Activated naive CD8-positive, alpha-beta T cell treated with anti-CD3 and anti-CD28 coated beads, Interleukin-2, amount 50 U/mL, for 24 hours (primary cell): ENCODE results near the gene OR51E1.

ENCODE experiments used
- ATAC-seq: fragments of 150-1000 bp; cut with Tn5 transposase; one replicate; pipeline ENCODE4 v1.10.0; 2021
- DNase-seq: peaks from one replicate; pipeline ENCODE4 v3.0.0; 2021
- H3K27ac Mint-ChIP-seq: one replicate; pipeline ENCODE4 v1.8.0; 2021; ENCODE audit warnings: mild to moderate bottlenecking, mixed read lengths
- H3K27me3 Mint-ChIP-seq: one replicate; pipeline ENCODE4 v1.8.0; 2021; ENCODE audit warnings: mixed read lengths
- H3K36me3 Mint-ChIP-seq: one replicate; pipeline ENCODE4 v1.8.0; 2021; ENCODE audit warnings: low read depth, mixed read lengths
- H3K4me1 Mint-ChIP-seq: one replicate; pipeline ENCODE4 v1.8.0; 2021; ENCODE audit warnings: mixed read lengths
- H3K4me3 Mint-ChIP-seq: one replicate; pipeline ENCODE4 v1.8.0; 2021; ENCODE audit warnings: mild to moderate bottlenecking, moderate library complexity, mixed read lengths
- H3K9me3 Mint-ChIP-seq: one replicate; pipeline ENCODE4 v1.8.0; 2021; ENCODE audit warnings: mixed read lengths

The OR51E1 gene, protein sequence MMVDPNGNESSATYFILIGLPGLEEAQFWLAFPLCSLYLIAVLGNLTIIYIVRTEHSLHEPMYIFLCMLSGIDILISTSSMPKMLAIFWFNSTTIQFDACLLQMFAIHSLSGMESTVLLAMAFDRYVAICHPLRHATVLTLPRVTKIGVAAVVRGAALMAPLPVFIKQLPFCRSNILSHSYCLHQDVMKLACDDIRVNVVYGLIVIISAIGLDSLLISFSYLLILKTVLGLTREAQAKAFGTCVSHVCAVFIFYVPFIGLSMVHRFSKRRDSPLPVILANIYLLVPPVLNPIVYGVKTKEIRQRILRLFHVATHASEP

DNA sequence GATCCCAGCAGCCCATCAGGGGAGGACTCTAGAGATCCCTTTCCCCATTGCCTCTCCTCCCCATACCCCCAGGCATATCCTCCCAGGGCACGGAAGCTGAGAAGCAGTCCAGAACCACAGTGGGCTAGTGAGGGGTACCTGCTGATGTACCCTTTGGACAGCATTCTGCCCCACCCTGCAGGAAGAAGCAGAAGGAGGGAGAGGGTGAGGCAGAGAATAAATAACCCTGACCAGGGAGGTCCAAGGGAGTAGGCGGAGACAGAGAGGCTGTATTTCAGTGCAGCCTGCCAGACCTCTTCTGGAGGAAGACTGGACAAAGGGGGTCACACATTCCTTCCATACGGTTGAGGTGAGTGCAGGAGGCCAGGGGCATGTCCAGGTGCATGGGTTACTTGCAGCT lies at the start of gene OR51E1:
OR51E1 (plus strand) TSS at position 301 of the 400 bp plus-strand sequence. CDS start 8,545 bp downstream, outside the sequence.
- H3K4me1 Mint-ChIP-seq = no peaks in the 10 kb centered on the region
- no peak for ATAC-seq
- H3K27ac Mint-ChIP-seq = no peak within 1 kb of the TSS
- H3K4me3 Mint-ChIP-seq = no peak within 1 kb of the TSS
- no peak for DNase-seq
- no peaks in the 10 kb centered on the region for H3K9me3 Mint-ChIP-seq
- no peaks in the 10 kb centered on the region for H3K36me3 Mint-ChIP-seq
- peaks cover 4% of the 10 kb centered on the region for H3K27me3 Mint-ChIP-seq

DNA sequence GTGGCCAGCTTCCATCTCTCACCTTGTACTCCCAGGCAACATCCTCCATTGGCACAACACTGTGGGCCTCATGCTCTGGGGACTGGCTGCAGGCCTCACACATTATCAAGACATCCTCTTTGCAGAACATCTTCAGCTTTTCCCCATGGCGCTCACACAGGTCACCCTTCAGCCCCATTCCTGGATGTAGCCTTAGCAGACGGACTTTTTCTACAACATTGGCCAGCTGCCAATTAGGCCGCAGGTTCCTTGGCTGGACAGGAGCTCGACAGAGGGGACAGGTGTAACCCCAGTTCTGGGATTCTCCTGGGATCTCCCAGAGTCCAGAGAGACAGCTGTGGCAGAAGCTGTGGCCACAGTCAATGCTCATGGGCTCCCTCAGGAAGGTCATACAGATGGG lies 38.7 kb upstream of the OR51E1 start:
- Mint-ChIP-seq H3K9me3 (peaks cover 5% of the 10 kb centered on the region), H3K4me1 (peaks cover 33% of the 10 kb centered on the region), H3K36me3 (peaks cover 20% of the 10 kb centered on the region), H3K4me3 (no peak overlapping the region), H3K27ac (no peak overlapping the region), H3K27me3 (no peaks in the 10 kb centered on the region)
- no peak for ATAC-seq
- no peak for DNase-seq

DNA sequence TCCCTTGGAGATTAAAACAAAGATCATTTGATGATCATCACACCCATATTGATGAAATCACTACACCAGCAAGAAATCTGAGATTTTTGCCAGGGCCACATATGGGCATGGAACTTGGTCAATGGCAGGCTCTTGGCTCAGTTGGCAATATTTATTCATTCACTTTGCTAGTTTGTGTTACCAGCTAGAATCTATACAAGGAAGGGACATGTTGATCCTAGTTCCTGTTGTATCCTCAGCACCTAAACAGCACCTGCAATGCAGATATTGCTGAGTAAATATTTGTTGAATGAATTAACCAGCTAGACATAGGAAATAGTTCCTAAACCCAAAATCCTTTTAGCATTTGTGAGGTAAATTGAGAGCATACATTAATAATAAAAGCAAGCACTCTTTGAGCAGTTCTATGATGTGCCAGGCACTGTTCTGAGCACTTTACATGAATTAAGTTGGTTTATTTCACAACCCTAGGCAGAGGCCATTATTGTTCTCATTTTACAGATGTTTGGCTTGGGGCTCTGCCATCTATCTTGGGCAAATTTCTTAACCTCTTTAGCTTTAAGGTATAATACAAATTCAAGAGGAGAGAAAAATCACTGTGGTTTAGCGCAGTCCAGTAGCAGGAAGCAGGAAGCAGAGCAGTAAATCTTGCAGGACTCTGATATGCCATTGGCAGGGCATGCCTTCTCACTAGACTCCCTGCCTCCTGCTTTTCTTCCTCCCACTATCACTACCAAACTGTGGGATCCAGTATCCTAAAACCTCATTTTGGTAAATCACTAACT lies 37.4 kb upstream of the OR51E1 start:
- Mint-ChIP-seq H3K4me1 (peaks cover 39% of the 10 kb centered on the region), H3K36me3 (peaks cover 16% of the 10 kb centered on the region), H3K9me3 (peaks cover 5% of the 10 kb centered on the region), H3K4me3 (peak overlapping the region; percentile 93), H3K27me3 (no peaks in the 10 kb centered on the region), H3K27ac (no peak overlapping the region)
- ATAC-seq = no peak
- DNase-seq = no peak

DNA sequence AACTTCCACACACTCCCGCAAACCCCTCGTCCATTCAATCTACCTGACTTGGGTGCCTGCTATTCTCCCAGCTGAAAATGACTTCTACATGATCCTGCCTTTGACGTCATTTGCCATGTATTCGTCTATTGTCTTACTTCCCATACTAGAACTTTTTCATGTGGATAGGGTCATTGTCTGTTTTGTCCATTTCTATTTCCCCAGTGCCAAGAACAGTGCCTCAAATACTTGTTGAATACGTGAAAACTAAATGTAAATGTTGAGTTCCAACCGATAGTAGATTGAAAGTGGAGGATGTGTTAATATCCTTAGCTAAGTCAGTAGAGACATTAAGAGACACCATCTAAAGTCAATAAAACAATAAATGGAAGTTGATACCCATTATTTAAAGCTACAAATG lies 36.7 kb upstream of the OR51E1 start:
- no peaks in the 10 kb centered on the region for H3K27me3 Mint-ChIP-seq
- no peak for ATAC-seq
- peaks cover 39% of the 10 kb centered on the region for H3K4me1 Mint-ChIP-seq
- H3K4me3 Mint-ChIP-seq = peak overlapping the region; percentile 93
- peaks cover 12% of the 10 kb centered on the region for H3K36me3 Mint-ChIP-seq
- no peak for DNase-seq
- H3K27ac Mint-ChIP-seq = peak overlapping the region; percentile 77
- H3K9me3 Mint-ChIP-seq = peaks cover 5% of the 10 kb centered on the region

DNA sequence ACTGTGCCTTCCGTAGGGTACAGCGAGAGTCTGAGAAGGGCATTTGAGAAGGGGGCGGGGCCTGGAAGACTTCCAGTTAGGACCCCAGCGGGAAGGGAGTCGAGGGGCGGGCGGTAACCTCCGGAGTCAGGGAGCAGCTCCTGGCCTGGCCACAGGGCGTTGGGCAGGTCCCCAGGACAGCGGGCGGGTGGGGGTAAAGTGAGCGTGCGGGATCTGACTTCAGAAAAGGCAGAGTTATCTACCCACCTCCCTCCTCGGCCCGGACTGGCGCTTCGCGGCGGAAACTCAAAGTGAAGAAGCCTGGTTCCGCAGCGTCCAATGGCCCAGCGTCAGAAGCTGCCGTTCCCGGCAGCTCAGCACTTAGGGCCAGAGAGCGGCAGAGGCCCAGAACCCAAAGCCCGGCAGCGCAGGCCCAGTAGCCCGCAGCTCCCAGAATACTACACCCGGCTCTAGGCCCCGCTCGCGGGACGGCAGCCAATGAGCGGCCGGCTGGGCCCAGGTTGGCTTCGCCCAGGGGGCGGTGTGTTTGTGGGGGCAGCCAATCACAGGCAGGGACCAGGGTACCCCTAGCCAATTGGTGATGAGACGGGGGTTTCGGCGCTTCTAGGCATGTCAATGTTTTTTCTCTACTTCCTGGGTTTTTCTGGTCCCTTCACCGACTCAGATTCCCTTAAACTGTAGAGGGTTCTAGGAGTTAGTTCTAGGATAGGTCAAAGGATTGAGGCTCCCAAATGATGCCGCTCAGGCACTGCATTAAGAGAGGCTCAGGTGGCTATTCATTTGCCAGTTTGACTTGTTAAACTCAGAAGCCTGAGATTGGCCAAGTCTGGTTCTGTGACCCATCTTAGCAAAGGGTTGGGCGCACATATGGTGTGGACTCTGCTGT lies 35.8 kb upstream of the OR51E1 start, which contains the start of gene TRIM68:
TRIM68 (minus strand) TSS at position 451 of the 886 bp plus-strand sequence. CDS start 2,727 bp downstream, outside the sequence.
- Mint-ChIP-seq H3K36me3 (peaks cover 11% of the 10 kb centered on the region), H3K27ac (peak within 1 kb of the TSS; percentile 77), H3K4me3 (peak within 1 kb of the TSS; percentile 93), H3K27me3 (no peaks in the 10 kb centered on the region), H3K4me1 (peaks cover 39% of the 10 kb centered on the region), H3K9me3 (peaks cover 5% of the 10 kb centered on the region)
- DNase-seq (peak; percentile 93), ATAC-seq (peak; percentile 100)

DNA sequence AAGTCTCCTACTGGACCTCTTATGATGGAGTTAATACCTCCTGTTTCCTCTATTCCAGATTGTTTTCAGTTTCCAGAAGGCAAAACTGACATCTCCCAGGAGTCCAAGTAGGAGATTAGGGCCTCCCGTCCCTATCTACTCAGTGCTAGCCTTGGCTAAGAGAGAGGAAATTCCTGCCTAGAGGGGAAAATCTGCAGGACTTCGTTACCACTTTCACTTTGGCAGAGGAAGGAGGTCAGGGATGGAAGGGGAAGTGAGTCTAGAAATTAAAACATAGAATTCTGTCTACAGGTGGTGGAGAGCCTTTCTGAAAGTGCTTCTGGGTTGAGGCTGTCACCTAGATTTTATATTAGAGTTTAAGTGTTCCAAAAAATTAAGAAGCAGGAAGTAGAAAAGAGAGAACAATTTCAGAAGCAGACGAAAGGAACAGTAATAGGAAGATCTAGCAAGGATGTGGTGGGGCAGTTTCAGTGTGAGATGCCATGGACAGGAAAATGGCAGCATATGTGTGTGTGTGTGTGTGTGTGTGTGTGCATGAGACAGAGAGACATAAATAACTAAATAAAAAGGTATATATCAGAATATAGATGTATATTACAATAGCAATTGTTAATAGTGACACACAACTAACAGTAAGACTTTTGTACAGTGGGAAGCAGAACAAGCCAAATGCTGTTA lies 33.4 kb upstream of the OR51E1 start:
- Mint-ChIP-seq H3K36me3 (no peaks in the 10 kb centered on the region), H3K4me1 (peaks cover 39% of the 10 kb centered on the region), H3K27me3 (peaks cover 4% of the 10 kb centered on the region), H3K9me3 (peaks cover 5% of the 10 kb centered on the region), H3K27ac (peak overlapping the region; percentile 50), H3K4me3 (peak overlapping the region; percentile 61)
- no peak for ATAC-seq
- DNase-seq = no peak

DNA sequence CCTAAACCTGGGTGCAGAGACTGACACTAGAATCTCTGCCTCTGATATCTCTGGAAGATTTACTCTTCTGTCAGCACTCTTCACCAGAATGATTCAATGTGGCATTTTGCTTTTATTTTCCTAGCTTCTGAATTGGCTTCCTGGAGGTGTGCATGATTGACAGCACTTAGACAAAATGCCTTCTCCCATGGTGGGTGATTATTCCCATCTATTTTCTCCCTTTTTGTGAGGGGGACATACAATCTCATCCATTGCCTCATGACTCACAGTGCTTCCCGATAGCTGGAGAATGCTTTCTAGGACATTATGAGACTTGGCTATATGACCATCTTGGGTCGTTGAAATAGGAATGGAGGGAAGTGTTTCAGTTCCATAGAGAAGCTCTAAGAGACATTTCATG lies 31.8 kb upstream of the OR51E1 start:
- no peak overlapping the region for H3K27ac Mint-ChIP-seq
- DNase-seq = no peak
- no peak for ATAC-seq
- H3K9me3 Mint-ChIP-seq = peaks cover 5% of the 10 kb centered on the region
- H3K4me3 Mint-ChIP-seq = no peak overlapping the region
- H3K27me3 Mint-ChIP-seq = peaks cover 9% of the 10 kb centered on the region
- no peaks in the 10 kb centered on the region for H3K36me3 Mint-ChIP-seq
- H3K4me1 Mint-ChIP-seq = peaks cover 30% of the 10 kb centered on the region

DNA sequence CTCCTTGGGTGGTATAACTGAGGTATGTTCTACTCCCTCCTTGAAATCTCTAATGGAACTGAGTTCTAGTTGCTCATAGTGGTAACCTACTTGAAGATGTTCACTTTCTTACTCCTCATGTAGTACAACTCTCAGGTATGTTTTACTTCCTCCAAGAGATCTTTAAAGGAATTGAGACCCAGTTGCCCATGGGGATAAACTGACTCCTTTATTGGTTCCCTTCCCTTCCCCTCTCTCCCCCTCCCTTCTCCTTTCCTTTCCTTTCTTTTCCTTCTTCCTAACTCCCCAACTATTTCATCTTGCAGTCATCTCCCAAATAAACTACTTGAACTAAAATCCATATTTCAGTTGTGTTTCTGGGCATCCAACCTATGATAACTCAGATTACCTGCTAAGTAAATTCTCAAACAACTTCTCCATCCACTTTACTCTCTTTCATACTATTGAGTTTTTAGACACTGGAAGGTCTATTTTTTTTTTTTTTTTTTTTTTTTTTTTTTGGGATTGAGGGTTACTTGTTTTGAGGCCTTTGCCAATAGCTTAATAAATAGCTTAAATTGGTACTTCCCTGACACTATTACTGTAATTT lies 27.8 kb upstream of the OR51E1 start:
- H3K36me3 Mint-ChIP-seq = no peaks in the 10 kb centered on the region
- H3K27ac Mint-ChIP-seq = no peak overlapping the region
- ATAC-seq = no peak
- H3K27me3 Mint-ChIP-seq = peaks cover 17% of the 10 kb centered on the region
- H3K4me3 Mint-ChIP-seq = no peak overlapping the region
- H3K4me1 Mint-ChIP-seq = no peaks in the 10 kb centered on the region
- H3K9me3 Mint-ChIP-seq = no peaks in the 10 kb centered on the region
- no peak for DNase-seq

DNA sequence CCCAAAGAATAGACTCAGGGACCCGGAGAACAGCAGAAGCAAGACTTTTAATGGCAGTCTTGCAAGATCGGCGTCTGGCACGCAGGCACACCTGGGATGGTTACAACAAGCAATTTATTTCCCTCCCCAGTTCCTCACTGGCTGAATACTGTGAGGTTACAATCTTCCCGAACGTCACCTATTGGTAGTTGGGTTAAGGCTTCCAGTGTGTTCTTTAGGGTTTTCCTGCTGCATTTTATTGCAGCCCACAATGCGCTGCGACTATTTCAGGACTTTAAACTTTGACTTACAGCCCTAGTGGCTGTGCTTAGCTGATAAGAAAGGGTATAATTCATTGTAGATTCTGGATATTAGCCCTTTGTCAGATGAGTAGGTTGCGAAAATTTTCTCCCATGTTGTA lies 24.3 kb upstream of the OR51E1 start:
- no peak for DNase-seq
- H3K27me3 Mint-ChIP-seq = peaks cover 17% of the 10 kb centered on the region
- no peaks in the 10 kb centered on the region for H3K4me1 Mint-ChIP-seq
- no peak for ATAC-seq
- H3K4me3 Mint-ChIP-seq = no peak overlapping the region
- H3K27ac Mint-ChIP-seq = no peak overlapping the region
- H3K36me3 Mint-ChIP-seq = no peaks in the 10 kb centered on the region
- no peaks in the 10 kb centered on the region for H3K9me3 Mint-ChIP-seq

DNA sequence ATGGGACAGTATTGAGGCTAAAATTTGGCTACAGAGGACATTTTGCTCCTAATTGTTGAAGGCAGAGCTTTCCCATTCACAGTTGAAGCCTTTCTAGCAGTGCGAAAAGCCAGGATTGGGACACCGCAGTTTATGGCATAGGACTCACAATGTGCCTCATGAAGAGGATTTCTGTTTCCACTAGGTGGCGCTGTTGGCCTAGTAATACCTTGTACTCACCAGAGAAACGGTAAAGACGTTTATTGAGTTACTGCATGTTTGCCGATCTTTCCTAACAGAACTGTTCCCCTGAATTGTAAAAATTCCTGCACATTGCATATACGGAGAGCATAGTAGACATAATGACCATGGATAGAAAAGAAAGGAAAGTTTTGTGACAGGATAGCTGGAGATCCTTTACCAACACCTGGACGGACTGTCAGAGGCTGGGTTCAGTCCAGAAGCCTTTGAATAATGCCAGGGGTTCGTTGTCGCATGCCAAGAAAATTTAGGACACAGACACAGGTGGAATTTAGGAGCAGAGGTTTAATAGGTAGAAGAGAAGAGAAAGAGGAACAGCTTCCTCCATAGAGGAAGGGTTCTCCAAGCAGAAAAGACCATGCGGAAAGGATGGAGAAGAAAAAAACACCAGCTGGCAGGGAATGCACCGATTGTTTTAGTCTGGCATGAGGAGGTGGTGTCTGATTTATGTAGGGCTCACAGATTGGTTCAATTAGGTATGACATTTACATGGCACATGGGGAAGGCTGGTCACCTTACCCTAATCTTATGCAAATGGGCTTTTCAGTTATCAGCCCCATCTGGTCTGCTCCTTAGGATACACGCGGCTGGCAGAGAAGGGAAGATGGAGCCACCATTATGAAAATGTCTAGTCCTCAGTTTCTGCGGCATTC lies 17.3 kb upstream of the OR51E1 start:
- ATAC-seq = no peak
- peak; percentile 65 for DNase-seq
- H3K4me3 Mint-ChIP-seq = no peak overlapping the region
- H3K4me1 Mint-ChIP-seq = no peaks in the 10 kb centered on the region
- H3K36me3 Mint-ChIP-seq = peaks cover 4% of the 10 kb centered on the region
- H3K27me3 Mint-ChIP-seq = peaks cover 28% of the 10 kb centered on the region
- H3K27ac Mint-ChIP-seq = no peak overlapping the region
- peaks cover 19% of the 10 kb centered on the region for H3K9me3 Mint-ChIP-seq

DNA sequence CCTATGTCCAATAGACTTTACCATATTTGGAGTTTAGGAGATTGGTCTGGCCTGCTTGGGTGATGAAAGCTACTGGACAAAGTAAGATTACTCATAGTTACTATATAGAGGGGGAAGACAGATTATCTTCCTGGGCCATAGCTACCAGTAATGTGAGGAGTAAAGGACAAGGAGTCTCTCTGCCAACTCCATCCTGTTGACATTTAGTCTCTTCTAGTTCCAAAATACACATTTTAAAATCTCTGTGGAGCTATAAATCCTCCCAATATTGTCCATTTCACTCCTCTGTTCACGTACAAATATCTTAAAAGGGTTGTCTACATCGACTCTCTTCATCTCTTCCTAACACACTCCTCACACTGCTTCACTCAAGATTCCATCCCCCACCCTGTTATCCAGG lies 7.6 kb upstream of the OR51E1 start:
- no peaks in the 10 kb centered on the region for H3K4me1 Mint-ChIP-seq
- H3K9me3 Mint-ChIP-seq = no peaks in the 10 kb centered on the region
- ATAC-seq (no peak), DNase-seq (no peak)
- no peaks in the 10 kb centered on the region for H3K36me3 Mint-ChIP-seq
- peaks cover 7% of the 10 kb centered on the region for H3K27me3 Mint-ChIP-seq
- H3K27ac Mint-ChIP-seq = no peak overlapping the region
- H3K4me3 Mint-ChIP-seq = no peak overlapping the region

DNA sequence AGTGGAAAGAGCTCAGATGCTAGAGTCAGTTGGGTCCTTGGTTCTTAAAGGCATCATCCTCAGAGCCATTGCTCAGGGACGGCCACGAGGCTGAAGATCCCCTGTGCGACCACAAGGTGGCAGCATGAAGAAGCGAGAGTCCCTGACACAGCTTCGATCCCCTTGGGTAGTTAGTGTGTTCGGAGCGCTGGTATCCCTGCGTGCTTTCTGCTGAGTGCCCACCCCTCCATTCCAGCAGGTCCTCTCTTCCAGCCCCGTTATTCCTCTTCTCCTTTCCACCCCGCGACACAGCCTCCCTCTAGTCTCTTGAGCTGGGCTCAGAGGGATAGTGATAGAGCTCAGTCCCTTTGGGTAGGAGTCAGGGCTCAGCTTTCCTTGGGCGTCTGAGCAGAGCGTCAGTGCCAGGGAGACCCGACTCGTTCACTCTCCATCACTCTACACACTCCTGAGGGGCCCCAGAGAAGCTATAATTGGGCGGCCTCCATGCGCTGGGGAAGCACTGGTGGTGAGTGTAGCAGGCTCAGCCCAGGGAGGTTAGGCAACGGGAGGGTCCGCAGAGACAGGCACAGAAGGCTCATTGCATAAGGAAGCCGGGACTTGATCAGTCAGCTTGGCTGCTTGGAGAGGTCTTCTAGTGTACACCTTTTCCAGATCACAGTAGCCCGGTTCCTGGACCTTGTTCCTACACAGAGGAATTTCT lies 6.7 kb upstream of the OR51E1 start, which contains the start of gene OR51D1:
OR51D1 (plus strand) TSS at position 516 of the 700 bp plus-strand sequence. CDS start 2,314 bp downstream, outside the sequence.
- Mint-ChIP-seq H3K4me1 (no peaks in the 10 kb centered on the region), H3K9me3 (no peaks in the 10 kb centered on the region), H3K27ac (no peak within 1 kb of the TSS), H3K27me3 (peaks cover 4% of the 10 kb centered on the region), H3K36me3 (no peaks in the 10 kb centered on the region), H3K4me3 (no peak within 1 kb of the TSS)
- DNase-seq = peak; percentile 71
- ATAC-seq = peak; percentile 89
